GM18505 (cell line): ENCODE results near the gene JAK2.
"Not testable (repeated sequence)": the region's sequence is repeated elsewhere in the genome, so short reads cannot be mapped to it uniquely, and the experiment has no call there.

Source experiments
- ATAC-seq: cut with Tn5 transposase; IDR thresholded peaks from one replicate; pipeline ENCODE4 v1.9.1; 2021; ENCODE audit not compliant: unreplicated experiment
- POLR2A ChIP-seq: IDR thresholded peaks from 4 replicates; pipeline ENCODE4 v1.6.1; 2011; ENCODE audit warnings: borderline replicate concordance; ENCODE audit not compliant: insufficient read depth, insufficient read length; ENCODE audit errors: extremely low read depth

Gene JAK2

DNA sequence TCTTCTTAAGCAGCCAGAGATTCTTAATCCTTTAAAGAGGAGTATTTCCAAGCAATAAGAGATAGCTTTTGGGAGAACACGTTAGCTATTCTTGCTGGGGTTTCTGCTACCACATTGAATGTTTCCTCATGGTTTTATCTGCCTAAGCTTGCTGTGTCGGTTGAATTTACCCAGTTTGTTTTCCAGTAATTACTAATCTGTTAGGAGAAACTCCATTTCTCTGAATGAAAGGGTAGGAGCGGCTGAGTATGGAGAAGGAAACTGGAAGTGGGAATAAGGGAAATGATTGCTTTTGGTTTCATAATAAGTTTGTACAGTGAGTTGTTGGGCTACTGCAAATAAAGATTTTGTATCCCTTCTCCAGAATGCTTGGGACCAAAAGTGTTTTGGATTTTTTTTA, 1.2 kb downstream of the JAK2 start:
- no peak for ATAC-seq
- TF ChIP-seq POLR2A = no peak

DNA sequence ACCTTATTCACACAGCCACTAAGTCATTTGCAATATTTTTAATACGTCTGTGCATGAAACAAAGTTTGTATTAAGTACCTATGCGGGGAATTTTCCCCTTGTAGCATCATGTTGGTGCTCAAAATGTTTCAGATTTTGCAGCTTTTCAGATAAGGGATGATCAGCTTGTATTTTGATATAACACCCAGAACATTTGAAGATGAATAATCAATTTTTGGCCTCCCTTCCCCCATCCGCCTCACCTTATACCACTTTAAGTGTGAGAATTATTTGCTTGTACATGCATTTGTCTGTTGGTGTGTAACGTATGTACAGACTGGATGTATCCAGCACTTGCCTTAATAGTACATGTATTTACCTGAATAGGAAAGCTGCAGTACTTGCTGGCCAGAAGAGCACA, 1.7 kb downstream of the JAK2 start:
- no peak for TF ChIP-seq POLR2A
- no peak for ATAC-seq

DNA sequence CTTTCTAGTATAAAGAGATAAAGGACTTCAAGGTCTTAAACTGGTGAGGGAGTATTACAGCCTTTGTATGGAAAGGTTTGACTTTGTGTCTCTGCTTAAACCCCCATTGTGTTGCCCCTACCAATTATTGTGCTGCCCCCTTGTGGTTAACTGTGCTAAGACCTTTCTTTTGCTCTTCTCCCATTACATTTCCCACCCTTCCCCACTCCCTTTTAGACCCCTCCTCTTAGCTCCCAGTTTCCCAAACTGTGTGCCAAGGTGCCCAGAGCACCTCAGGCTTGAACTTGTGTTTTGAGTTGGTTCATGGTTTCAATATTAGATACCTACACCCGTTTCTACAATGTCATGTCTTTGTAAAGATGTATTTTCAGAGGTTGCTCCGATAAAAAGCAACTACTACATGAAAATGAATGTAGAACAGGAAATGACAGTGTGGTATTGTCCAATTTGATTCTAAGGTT, 2.9 kb downstream of the JAK2 start:
- no peak for ATAC-seq
- no peak for TF ChIP-seq POLR2A

DNA sequence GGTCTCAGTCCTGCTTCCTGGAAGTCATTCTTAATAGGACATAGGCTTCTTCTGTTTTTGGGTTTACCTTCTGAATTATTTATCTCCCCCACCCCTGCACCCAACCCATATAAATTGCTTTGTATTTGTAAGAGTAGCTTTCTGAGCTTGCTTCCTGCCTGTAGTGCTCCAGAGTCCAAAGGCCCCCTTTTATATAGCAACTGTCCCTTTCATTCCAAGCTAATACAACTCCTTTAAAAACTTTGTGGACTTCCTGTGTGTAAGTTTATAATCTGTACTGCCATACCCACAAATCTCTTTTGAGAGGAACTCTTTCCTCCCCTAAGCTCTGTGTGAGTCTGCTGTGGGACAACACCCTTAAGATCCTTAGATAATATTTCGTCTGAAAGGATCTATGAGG, 7.8 kb downstream of the JAK2 start:
- TF ChIP-seq POLR2A = no peak
- no peak for ATAC-seq

DNA sequence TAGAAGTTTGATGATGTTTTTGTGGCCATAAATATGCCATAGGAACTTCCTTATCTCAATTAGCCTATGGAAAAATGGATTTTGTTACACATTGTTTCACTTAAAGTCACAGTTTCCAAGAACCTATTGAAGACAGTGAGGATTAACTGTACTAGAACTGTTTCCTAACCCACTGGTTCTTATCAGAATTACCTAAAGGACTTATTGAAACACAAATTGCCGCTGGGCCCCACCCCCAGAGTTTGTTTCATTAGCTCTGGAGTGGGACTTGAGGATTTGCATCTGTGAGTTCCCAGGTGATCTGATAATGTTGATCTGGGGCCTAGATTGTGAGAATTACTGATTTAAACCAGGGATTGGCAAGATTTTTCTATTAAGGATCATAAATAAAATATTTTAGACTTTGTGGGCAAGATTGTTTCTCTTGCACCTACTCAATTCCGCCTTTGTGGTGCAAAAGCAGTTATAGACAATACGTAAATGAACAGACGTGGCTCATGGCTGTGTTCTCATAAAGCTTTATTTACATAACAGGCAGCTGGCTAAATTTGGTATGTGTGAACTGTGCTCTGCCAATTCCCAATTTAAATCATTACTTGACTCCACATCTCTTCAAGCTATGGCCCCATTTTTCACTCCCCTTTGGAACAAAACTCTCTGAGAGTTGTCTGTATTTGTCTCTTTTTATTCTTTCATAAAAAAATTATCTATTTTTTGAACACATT, 9.3 kb downstream of the JAK2 start:
- no peak for TF ChIP-seq POLR2A
- no peak for ATAC-seq

DNA sequence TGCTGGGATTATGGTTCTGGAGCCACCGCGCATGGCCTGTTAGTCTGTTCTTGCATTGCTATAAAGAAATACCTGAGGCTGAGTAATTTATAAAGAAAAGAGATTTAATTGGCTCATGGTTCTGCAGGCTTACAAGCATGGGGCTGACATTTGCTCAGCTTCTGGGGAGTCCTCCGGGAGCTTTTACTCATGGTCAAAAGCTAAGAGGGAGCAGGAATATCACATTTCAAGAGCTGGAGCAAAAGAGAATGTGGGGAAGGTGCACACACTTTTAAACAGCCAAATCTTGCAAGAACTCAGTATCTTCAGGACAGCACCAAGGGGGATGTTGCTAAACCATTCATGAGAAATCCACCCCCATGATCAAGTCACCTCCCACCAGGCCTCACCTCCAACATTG, 12.1 kb downstream of the JAK2 start:
- TF ChIP-seq POLR2A = no peak

DNA sequence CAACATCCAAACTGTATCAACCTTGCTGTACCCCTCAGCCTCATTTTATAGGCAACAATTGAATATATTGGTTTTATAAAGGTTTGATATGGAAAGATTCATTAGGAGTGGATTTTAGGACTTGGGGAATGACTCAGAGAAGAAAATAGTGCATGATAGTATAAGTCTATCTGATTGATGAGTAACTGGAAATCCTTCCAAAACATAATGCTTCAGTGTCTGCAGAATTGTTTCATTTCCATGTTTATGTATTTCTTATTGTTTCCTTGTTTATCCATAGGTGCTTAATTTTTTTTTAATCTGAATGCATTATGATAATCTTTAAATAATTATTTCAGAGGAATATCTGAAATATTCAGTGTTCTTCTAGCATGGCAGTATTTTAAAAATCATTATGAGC, 12.6 kb downstream of the JAK2 start:
- no peak for TF ChIP-seq POLR2A
- ATAC-seq = no peak

More for the DNA sequence above, 12.1 kb downstream of the JAK2 start:
- ATAC-seq = no peak

DNA sequence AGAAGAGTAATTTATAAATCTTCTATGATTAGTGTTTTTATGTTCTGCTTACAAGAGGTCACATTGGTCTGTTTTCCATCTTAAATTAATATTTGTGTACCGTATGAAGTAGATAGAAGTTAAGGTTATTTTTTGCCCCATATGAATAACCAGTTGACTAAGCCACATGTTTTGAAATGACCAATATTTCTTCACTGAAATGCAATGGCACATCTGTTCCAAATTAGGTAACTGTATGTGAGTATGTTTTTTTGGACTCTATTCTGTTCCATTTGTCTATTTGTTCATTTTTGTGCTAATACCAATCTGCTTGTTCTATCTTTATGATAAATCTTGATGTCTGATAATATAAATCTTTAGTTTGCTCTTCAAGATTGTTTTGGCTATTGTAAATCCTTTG, 17.7 kb downstream of the JAK2 start:
- no peak for ATAC-seq
- TF ChIP-seq POLR2A = no peak

DNA sequence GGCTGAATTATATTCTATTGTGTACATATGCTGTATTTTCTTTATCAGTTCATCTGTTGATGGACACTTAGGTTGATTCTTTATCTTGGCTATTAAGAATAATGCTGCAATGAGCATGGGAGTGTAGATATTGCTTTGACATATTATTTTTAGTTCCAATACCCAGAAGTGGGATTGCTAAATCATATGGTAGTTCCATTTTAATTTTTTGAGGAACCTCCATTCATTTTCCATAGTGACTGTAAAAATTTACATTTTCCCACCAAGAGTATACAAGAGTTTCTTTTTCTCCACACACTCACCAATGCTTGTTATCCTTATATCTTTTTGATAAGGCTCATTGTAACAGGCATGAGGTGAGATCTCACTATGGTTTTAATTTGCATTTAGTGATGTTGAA, 19.4 kb downstream of the JAK2 start:
- ATAC-seq = no peak
- TF ChIP-seq POLR2A = no peak

DNA sequence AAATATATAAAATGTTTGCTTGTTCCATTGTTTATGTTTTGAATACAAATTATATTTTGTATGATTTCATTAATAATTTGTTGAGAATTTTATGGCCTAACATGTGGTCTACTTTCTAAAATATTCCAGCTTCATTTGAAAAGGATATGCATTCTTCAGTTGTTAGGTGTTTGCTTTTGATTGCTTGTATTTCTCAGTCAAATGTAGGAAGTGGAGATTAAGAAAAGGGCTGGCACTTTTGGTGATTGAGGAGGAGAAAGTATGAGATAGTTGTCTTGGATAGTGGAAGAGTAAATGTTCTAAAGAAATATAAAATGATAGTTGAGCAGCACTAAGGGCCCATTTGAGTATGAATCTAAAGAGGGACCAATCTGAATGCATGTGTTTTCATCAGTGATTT, 23.1 kb downstream of the JAK2 start:
- no peak for TF ChIP-seq POLR2A
- ATAC-seq = no peak

DNA sequence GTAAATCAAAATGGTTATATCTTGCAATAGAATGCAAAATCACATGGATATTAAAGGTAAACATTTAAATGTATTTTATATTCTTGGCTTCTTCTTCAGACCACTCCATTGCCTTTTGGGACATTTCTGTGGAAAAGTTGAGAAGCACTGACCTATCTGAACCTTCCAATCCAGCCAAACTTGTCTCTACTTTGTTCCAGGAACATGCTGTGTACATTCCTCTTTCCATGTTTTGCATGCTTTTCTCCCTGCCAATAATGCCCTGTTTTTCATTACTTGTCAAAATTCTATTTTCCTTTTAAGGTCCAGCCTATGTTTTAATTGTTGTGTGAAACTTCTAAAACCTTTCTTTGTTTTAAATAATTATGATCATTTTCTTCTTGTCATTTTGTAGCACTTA, 28.3 kb downstream of the JAK2 start:
- ATAC-seq = no peak
- TF ChIP-seq POLR2A = no peak

DNA sequence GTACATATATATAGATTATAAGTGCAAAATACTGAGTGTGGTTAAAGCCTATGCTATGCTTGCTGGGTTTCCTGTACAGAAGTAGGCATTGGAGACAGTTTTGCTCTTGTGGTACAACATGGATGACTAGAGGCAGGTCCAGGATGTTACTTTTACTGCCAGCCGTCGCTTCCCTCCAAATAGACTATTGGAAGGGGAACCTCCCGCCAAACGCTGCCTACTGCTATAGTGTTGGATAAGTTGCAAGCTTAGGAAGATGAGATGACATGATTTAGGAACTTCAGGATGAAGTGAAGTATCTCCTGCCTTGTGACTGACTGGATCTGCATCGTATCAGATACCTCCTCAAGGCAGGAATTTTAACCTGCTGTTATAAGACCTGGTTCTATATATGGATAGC, 30.9 kb downstream of the JAK2 start:
- no peak for TF ChIP-seq POLR2A
- ATAC-seq = no peak

DNA sequence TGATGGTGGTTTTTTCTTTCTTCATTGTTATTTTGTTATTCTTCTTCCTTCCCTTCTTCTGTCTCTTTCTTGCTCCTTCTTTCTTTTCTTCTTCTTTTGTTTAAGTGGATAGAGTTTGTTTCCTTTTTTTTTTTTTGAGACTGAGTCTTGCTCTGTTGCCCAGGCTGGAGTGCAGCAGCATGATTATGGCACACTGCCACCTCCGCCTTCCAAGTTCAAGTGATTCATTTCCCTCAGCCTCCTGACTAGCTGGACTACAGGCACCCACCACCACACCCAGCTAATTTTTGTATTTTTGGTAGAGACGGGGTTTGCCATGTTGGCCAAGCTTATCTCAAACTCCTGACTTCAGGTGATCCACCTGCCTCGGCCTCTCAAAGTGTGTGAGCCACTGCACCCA, 40.3 kb downstream of the JAK2 start:
- no peak for ATAC-seq

DNA sequence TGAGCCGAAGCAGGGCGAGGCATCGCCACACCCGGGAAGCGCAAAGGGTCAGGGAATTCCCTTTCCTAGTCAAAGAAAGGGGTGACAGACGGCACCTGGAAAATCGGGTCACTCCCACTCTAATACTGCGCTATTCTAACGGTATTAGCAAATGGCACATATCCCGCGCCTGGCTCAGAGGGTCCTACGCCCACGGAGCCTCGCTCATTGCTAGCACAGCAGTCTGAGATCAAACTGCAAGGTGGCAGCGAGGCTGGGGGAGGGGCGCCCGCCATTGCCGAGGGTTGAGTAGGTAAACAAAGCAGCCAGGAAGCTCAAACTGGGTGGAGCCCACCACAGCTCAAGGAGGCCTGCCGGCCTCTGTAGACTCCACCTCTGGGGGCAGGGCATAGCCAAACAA, 46.9 kb downstream of the JAK2 start:
- ATAC-seq = not testable (repeated sequence)

More for the DNA sequence above, 40.3 kb downstream of the JAK2 start:
- no peak for TF ChIP-seq POLR2A
